ENCODE results near the gene WWC1.

DNA sequence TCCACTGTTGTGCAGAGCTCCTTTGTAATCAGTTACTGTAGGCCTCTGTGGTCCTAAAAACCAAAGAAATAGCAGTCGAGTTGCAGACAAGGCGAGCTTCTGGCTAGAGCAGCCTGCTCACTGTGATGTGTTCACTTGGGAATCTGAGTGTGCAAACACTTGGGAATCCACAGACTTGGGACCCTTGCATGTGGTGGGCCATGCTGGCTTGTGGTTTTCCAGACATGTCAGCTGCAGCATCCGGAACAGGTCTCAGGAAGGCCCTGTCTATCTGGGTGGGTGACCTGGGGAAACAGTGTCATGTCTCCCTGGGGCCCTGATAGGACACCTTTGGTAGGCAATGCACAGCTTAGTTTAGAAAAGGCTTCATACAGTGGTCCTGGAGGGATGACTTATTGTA lies 66.4 kb downstream of the WWC1 start:
- TF ChIP-seq, protein P1, sequence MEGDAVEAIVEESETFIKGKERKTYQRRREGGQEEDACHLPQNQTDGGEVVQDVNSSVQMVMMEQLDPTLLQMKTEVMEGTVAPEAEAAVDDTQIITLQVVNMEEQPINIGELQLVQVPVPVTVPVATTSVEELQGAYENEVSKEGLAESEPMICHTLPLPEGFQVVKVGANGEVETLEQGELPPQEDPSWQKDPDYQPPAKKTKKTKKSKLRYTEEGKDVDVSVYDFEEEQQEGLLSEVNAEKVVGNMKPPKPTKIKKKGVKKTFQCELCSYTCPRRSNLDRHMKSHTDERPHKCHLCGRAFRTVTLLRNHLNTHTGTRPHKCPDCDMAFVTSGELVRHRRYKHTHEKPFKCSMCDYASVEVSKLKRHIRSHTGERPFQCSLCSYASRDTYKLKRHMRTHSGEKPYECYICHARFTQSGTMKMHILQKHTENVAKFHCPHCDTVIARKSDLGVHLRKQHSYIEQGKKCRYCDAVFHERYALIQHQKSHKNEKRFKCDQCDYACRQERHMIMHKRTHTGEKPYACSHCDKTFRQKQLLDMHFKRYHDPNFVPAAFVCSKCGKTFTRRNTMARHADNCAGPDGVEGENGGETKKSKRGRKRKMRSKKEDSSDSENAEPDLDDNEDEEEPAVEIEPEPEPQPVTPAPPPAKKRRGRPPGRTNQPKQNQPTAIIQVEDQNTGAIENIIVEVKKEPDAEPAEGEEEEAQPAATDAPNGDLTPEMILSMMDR (IDR thresholded peaks at IDR 0.05; ENCODE audit: low read depth, low read length), result no peak
- TF ChIP-seq POLR2A (IDR thresholded peaks at IDR 0.05; ENCODE audit: extremely low read depth, insufficient read length), result no peak
- no peak for TF ChIP-seq MYC (IDR thresholded peaks at IDR 0.05; ENCODE audit: low read depth, low read length)
